ENCODE results near the gene SLC18A3. TPM values are rescaled to one million over a fixed set of nuclear protein-coding genes. Genes with fewer than 3 reads are reported as not detected.

Gene SLC18A3
- total RNA-seq, 1 experiment from 2014 or later: not detected

- H4K20me1 ChIP-seq (ENCODE audit: low read length): no peaks in the 10 kb centered on the region
- no peak overlapping the region for H3K4me2 ChIP-seq (ENCODE audit: low read length)
- no peak overlapping the region for H3K27ac ChIP-seq (ENCODE audit: low read length)
- H3K4me1 ChIP-seq (ENCODE audit: insufficient read depth, low read length): no peaks in the 10 kb centered on the region
- no peak for TF ChIP-seq CTCF (conservative IDR thresholded peaks at IDR 0.05; ENCODE audit: low read depth, low read length)
- no peak for TF ChIP-seq EZH2phosphoT487 (IDR thresholded peaks at IDR 0.05; ENCODE audit: borderline replicate concordance, low read length)
- no peak for TF ChIP-seq EZH2 (IDR thresholded peaks at IDR 0.05; ENCODE audit: low read length, unreplicated experiment)
- no peak for DNase-seq
- no TSS peak for BruUV-seq (replicated peaks)
- no peak overlapping the region for H3K9ac ChIP-seq (ENCODE audit: low read length)
- H2AFZ ChIP-seq (ENCODE audit: low read length): no peak overlapping the region
- CTCF ChIA-PET: no interaction called here
- intact Hi-C loops (cut with micrococcal nuclease): no loop called here
- no peaks in the 10 kb centered on the region for H3K36me3 ChIP-seq (ENCODE audit: low read depth, low read length)
- POLR2A ChIA-PET (ENCODE audit: unreplicated experiment): no interaction called here
- no peak overlapping the region for H3K4me3 ChIP-seq (ENCODE audit: low read length)
- no peaks in the 10 kb centered on the region for H3K9me2 ChIP-seq (replicated peaks; ENCODE audit: low read length)
- no peaks in the 10 kb centered on the region for H3K9me3 ChIP-seq (ENCODE audit: low read length)
- H3K79me2 ChIP-seq (ENCODE audit: low read length): no peaks in the 10 kb centered on the region
- H3K27me3 ChIP-seq (ENCODE audit: low read length): peaks cover 97% of the 10 kb centered on the region
- H3F3A ChIP-seq (ENCODE audit: low read length, unreplicated experiment): no peaks in the 10 kb centered on the region
- ATAC-seq: no peak
These were observed 36.1 kb downstream of the SLC18A3 start for GRCh38 chr10:49645871-49646870.

GRCh38 chr10:49647554-49647953 is 37.4 kb downstream of the SLC18A3 start:
- Histone ChIP-seq H3K4me2 (ENCODE audit: low read length) (no peak overlapping the region), H3K79me2 (ENCODE audit: low read length) (no peaks in the 10 kb centered on the region), H3F3A (ENCODE audit: low read length, unreplicated experiment) (no peaks in the 10 kb centered on the region), H3K9me3 (ENCODE audit: low read length) (no peaks in the 10 kb centered on the region), H4K20me1 (ENCODE audit: low read length) (no peaks in the 10 kb centered on the region), H3K4me1 (ENCODE audit: insufficient read depth, low read length) (no peaks in the 10 kb centered on the region), H3K27ac (ENCODE audit: low read length) (no peak overlapping the region), H2AFZ (ENCODE audit: low read length) (no peak overlapping the region), H3K9me2 (replicated peaks; ENCODE audit: low read length) (no peaks in the 10 kb centered on the region), H3K36me3 (ENCODE audit: low read depth, low read length) (no peaks in the 10 kb centered on the region), H3K27me3 (ENCODE audit: low read length) (peaks cover 97% of the 10 kb centered on the region), H3K9ac (ENCODE audit: low read length) (no peak overlapping the region), H3K4me3 (ENCODE audit: low read length) (no peak overlapping the region)
- ChIA-PET CTCF (no interaction called here), POLR2A (ENCODE audit: unreplicated experiment) (no interaction called here)
- ATAC-seq: no peak
- no TSS peak for BruUV-seq (replicated peaks)
- no peak for DNase-seq
- TF ChIP-seq EZH2phosphoT487 (IDR thresholded peaks at IDR 0.05; ENCODE audit: borderline replicate concordance, low read length) (no peak), EZH2 (IDR thresholded peaks at IDR 0.05; ENCODE audit: low read length, unreplicated experiment) (no peak)
- intact Hi-C loops (cut with micrococcal nuclease): no loop called here

- TF ChIP-seq CTCF (conservative IDR thresholded peaks at IDR 0.05; ENCODE audit: low read depth, low read length) (no peak), EZH2phosphoT487 (IDR thresholded peaks at IDR 0.05; ENCODE audit: borderline replicate concordance, low read length) (no peak), EZH2 (IDR thresholded peaks at IDR 0.05; ENCODE audit: low read length, unreplicated experiment) (no peak)
- CTCF ChIA-PET: interaction anchor here (0.7 kb wide), 1 partner anchor 1095 kb away, joined by 3 read pairs; no protein-coding TSS in a partner anchor
- Histone ChIP-seq H3F3A (ENCODE audit: low read length, unreplicated experiment) (no peaks in the 10 kb centered on the region), H3K9me3 (ENCODE audit: low read length) (no peaks in the 10 kb centered on the region), H3K4me1 (ENCODE audit: insufficient read depth, low read length) (no peaks in the 10 kb centered on the region), H3K9me2 (replicated peaks; ENCODE audit: low read length) (no peaks in the 10 kb centered on the region), H3K4me3 (ENCODE audit: low read length) (no peak overlapping the region), H3K4me2 (ENCODE audit: low read length) (no peak overlapping the region), H2AFZ (ENCODE audit: low read length) (no peak overlapping the region), H4K20me1 (ENCODE audit: low read length) (no peaks in the 10 kb centered on the region), H3K9ac (ENCODE audit: low read length) (no peak overlapping the region), H3K27me3 (ENCODE audit: low read length) (peaks cover 97% of the 10 kb centered on the region), H3K79me2 (ENCODE audit: low read length) (no peaks in the 10 kb centered on the region), H3K36me3 (ENCODE audit: low read depth, low read length) (no peaks in the 10 kb centered on the region), H3K27ac (ENCODE audit: low read length) (no peak overlapping the region)
- DNase-seq (no peak), ATAC-seq (no peak)
- POLR2A ChIA-PET (ENCODE audit: unreplicated experiment): no interaction called here
- BruUV-seq (replicated peaks): no TSS peak
- intact Hi-C loops (cut with micrococcal nuclease): no loop called here
These were observed 38.1 kb downstream of the SLC18A3 start for GRCh38 chr10:49647985-49648795.

All from PC-3 (cell line).